Fibroblast of skin of right biceps (primary cell): Measurements from ENCODE around the gene SLC13A4.
"Not testable (repeated sequence)": the region's sequence is repeated elsewhere in the genome, so short reads cannot be mapped to it uniquely, and the experiment has no call there.

Source experiments
- DNase-seq: peaks from one replicate; pipeline ENCODE4 v3.0.0-alpha.2; 2013

The SLC13A4 gene

GRCh38 chr7:135685306-135686084, 42.5 kb downstream of the SLC13A4 start:
- peak; percentile 48 for DNase-seq

DNA sequence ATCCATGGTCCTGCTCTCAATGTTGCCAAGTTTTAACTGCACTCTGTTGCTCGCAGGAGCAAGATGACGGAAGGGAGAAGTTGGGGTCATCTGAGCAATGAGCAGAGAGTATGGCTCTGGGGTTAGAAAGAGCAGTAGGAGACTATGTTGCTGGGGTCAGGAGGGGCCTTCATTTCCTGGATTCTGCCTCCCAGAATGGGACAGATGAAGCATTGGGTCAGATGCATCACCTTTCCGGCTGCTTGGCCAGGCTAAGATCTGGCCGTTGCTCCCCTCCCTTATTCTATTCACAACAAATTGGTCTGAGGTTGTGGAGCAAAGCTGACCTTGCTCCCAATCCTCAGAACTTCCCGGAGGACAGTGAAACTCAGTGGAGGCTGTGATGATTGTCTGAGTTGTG, 43.3 kb downstream of the SLC13A4 start:
- DNase-seq, result no peak

- peak; percentile 53 for DNase-seq
Measured at GRCh38 chr7:135684136-135684535, 43.9 kb downstream of the SLC13A4 start.

DNA sequence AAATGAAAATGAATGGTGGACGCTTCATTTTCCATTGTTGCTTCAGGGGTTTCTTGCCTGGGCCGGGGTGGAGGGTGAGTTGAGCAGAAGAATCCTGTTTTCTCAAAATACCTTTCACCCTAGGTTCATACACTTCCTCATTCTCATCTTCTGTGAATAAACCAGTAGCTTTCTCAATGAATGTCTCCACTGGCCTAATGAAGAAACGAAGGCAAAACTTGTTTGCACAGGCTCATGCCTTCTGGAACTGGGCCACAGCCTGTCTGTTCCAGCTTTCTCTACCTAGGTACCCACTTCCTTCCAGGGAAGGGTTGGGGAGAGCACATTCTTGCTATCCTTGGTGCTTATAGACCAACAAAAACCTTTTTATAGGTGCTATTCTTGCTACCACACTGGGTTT, 44.4 kb downstream of the SLC13A4 start:
- no peak for DNase-seq

GRCh38 chr7:135682191-135682590, 45.8 kb downstream of the SLC13A4 start:
- no peak for DNase-seq

DNA sequence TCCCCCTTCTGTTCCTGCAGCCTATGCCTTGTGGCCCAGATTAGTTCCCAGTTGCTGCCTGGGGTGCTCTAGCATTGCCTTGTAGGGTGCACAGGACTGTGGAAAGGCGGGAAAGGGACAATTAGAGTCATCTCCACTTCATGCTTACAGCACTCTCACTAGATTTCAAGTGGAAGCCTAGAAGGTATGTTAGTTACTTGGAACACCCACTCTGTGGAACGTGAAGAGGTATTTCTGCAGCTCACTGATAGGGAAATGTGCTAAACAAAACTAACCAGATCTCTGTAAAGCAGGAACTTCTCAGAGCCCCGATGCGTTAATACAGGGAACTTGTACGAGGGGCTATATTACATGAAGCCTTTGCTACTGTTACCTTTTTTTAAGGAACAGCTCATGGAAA, 46.2 kb downstream of the SLC13A4 start:
- DNase-seq, result no peak

- DNase-seq, result peak; percentile 67
Measured at GRCh38 chr7:135678612-135679575, 49.1 kb downstream of the SLC13A4 start.

- peak; percentile 52 for DNase-seq
Measured at GRCh38 chr7:135673360-135673706, 54.7 kb downstream of the SLC13A4 start.

DNA sequence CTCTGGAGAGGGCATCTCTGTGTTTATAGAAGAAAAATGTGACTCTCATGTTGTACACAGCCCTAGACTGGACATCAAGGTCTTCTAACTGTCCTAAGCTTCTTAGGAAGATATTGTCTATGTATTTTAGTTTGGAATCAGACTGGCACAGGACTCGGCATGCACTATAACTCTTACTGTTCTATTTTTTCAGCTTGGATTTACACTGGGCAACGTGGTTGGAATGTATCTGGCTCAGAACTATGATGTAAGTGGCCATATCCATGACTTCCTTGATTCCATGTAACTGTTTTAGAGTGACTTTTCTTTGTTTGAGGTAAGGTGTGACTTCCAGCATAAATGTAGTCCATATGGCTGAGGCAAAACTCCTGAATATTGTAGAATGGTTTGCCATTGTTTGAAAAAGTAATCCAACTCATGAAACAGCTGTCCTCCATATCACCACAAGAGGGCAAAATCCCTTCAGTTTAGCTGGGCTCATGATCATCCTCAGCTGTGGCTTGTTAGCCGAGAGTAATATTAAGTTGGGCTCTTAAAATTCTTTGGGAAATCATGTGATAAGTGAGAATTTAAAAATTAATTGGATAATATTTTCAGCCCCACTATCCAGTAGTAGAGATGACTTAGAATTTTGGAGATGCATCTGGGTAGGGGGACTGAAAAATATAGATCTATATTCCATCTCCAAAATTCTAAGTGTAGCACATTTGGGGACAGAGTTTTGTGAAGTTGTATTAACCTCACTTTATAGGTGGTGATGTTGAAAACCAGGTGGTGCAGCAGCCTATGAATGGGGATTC, 55.2 kb downstream of the SLC13A4 start:
- peak; percentile 72 for DNase-seq

GRCh38 chr7:135670179-135670578, 57.8 kb downstream of the SLC13A4 start:
- DNase-seq, result peak; percentile 72

GRCh38 chr7:135669774-135670173, 58.2 kb downstream of the SLC13A4 start:
- no peak for DNase-seq

- not testable (repeated sequence) for DNase-seq
Measured at GRCh38 chr7:135668852-135669395, 59.1 kb downstream of the SLC13A4 start.

GRCh38 chr7:135667626-135668025, 60.4 kb downstream of the SLC13A4 start:
- not testable (repeated sequence) for DNase-seq

GRCh38 chr7:135666846-135667245, 61.1 kb downstream of the SLC13A4 start:
- DNase-seq, result no peak

GRCh38 chr7:135666156-135666555, 61.8 kb downstream of the SLC13A4 start:
- DNase-seq, result peak; percentile 26

DNA sequence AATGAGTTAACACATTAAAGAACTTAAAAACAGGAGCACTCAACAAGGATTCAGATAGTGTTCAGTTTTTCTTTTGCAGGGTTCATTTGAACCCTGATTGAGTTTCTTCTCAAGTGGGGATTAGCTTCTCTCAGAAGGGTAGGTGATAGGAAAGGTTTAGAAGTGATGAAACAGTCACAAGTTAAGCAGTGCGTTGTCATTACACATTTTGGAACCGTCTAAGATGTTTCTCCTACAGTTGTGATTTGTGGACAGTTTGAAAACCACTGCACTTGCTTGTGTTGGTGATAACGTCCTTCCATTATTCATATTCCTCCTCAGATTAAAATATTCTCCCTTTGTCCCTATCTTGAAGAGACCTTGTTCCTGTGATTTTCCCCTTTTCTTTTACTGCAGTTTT, 62.9 kb downstream of the SLC13A4 start:
- DNase-seq, result no peak

DNA sequence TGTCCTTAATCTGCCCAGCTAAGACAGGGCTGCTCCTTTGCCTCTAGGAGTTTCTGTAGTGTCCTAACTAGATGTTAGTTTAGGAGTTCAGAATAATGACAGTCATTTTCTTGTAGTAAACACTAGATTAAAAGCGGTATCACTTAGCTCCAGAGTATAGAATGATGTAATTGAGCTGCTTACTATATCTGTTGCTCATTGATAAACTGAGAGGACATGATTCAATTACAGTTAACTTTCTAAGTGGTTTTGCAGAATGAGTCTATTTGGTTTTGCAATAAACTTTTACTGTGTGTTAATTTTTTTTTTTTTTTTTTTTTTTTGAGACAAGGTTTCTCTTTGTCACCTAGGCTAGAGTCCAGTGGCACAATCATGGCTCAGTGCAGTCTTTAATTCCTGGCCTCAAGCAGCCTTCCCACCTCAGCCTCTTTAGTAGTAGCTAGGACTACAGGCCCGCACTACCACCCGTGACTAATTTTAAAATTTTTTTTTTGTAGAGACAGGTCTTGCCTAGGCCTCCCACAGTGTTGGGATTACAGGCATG, 63.9 kb downstream of the SLC13A4 start:
- DNase-seq, result peak; percentile 44

DNA sequence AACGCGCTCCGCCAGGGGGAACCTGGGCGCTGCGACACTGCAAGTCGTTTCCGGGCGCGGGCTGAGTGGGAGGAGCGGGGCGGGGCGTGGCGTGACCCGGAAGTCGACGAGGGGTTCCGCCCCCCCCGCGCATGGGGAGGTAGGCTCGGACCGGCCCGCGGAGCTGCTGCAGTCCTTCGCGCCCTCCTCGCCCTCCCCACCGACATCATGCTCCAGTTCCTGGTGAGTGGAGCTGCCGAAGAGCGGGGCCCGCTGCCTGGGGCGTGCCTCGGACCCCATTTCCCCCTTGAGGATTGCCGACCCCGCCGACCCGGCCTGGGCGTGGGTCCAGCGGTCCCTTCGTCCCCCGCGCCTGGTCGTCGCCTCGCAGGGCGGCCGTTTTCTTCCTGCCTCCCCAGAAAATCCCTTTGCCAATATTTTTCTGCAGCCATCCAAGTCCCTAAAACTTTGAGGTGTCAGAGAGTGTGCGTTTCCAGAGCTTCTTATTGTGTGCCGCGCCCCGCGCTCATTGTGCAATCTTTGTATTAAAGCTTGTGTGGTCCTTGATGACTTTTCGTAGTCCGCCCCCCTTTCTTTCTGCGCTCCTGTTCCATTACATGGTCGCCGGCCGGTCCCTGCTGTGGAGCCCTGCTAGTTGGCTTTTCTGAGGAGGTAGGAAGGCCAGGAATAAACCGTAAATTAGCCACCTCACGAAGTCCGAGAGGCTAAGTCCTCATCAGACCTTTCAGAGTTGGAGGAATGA, 65.4 kb downstream of the SLC13A4 start, which contains the start of gene STMP1:
STMP1 (plus strand) TSS at position 142 of the 742 bp plus-strand sequence.
- peak; percentile 96 for DNase-seq

DNA sequence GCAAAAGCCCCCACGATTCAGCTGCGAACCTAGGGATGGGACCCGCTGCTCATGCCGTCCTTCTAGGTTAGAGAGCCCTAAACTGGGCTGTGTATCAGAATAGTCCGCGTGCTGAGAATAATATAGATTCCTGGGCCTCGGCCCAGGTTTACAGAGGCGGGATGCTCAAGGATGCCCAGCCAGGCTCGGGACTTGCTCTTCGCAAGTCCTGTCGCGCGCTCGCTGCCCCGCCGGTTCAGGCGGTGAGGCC, 65.9 kb downstream of the SLC13A4 start:
- no peak for DNase-seq

- no peak for DNase-seq
Measured at GRCh38 chr7:135661311-135662122, 66.5 kb downstream of the SLC13A4 start.
